GM19372 (cell line): ENCODE data around the gene DPH1.

Source experiments
- ATAC-seq: cut with Tn5 transposase; IDR thresholded peaks from one replicate; pipeline ENCODE4 v1.9.1; 2021; ENCODE audit warnings: mild to moderate bottlenecking, low read depth, moderate library complexity; ENCODE audit not compliant: unreplicated experiment

DPH1 gene

DNA sequence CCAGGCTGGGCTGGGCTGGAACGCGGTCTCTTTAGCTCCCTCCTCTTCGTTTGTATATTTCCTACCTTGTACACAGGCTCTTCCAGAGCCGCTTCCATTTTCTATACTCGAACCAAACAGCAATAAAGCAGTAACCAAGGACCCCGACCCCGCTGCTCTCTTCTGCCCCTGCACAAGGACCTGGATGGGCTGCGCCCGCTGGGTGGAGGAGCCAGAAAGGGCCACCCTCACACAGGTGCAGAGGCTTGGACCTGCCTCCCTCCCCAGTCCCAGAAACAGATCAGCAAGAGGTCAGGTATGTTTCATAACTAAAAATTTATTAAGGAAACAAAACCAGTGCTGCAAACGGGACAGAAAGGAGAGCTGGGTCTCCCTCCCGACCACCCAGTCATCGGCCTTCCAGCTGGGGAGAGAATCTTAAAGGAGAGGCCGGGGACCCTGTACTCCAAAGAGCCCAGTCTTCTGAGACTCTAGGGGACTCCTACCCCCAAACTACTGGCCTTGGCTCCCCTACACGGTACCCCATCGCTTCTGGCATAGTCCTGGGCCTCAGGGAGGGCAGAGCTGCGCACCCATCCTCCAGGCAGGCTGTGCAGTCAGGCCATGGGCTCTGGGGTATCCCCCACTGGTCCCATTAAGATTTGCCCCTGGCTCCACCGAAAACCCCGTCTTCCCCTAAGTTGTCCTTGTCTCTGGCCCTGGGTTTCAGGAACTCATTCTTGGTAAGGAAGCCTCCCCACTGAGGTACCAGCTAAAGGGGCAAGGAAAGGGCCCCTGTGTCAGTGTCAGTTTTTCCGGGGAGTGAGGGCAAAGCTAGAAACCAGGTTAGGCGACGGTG lies 29.8 kb downstream of the DPH1 start:
- no peak for ATAC-seq

DNA sequence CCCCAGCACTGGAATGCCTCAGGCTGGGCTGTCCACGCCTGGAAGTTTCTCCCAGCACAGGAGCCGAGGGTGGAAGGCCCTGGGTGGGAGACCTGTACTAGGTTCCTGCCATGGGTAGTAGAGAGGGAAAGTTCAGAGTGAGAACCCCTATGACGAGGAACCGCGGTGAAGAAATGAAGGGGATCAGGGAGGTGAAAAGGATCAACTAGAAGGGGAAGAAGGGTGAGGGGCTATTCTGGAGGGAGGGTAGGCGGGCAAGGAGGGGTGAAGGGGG lies 30.4 kb downstream of the DPH1 start:
- no peak for ATAC-seq

DNA sequence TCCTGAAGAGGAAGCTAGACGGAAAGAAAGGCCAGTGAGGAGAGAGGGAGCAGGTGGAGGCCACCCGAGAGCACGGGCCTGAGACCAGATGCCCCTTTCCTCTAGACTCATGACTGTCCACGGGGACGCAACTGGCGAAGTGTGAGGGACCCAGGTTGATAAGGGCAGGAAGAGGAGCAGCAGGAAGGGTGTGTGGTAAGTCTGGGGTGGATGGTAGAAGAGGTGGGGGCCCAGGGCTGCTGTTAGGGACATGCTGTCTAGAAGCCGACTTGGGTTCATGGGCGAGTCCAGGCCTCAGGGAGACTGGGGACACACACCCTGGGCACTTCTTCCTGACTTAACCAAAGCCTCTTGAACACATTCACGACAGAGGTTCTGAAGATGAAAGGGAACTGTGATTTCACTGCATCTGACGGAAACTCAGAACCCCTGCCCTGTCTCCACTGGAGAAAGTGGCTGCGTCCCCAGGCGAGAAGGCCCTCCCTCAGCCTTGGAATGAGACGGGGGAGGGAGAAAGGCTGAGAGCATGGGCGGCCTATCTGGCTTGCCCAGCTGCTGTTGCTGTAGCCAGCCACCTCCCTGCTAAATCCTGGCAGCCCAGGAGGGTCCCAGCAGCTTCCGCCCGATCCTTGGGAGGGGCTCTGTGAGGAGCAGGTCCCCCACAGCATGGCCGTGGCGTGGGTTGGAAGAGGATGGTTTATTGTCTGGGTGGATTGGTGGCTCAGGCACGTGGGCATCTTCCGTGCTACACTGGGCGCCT lies 30.9 kb downstream of the DPH1 start:
- ATAC-seq = no peak

DNA sequence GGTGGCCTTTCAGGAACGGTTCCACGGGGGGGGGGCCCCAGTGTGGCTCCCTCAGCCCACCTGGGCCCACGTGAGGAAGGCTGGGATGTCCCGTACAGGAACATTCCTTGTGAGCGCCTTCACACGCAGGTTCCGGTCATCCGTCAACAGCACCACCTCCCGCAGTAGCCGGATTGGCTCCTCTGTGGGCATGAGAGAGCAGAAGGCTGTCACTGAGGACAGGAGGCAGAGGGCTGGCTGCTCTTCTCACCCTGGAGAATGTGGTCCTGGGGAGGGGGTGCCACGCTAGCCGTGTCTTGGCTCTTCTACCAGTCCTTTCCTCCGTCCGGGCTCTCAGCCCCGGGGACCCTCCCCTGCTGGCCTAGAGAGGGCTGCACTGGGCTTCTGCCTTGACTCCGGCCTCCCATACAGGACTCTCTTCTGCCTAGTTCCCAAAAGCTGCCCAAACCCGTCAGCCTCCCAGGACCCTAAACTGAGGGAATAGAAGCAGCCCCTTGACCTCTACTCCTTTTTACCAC lies 31.5 kb downstream of the DPH1 start:
- no peak for ATAC-seq

DNA sequence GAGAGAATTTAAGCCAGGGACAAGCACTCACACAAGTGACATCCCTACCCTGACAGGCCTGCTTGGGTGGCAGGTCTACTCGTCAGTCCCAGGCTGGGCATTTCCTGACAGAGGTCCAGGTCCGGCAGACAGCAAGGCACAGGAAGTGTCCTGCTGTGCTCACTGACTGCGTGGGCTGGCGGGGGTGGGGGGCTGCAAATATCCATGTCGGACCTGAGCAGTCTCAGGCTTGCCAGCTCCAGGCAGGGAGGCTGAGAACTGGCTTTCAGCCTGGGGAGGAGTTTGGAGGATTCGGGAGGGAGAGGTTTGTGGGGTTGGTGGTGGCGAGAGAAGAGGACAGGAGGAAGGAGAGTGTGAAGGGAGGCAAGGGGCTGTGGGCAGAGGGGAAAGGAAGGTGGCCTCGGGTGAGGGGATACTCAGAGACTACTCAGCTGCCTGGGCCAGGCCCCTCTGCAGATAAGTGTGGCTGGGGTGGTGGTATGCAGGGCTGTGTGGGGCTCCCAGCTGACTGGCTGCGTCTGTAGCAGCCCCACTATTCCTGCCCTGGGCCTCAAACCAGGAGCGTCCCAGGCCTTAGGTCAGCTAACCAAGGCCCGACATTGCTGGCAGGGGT lies 32.7 kb downstream of the DPH1 start:
- no peak for ATAC-seq

DNA sequence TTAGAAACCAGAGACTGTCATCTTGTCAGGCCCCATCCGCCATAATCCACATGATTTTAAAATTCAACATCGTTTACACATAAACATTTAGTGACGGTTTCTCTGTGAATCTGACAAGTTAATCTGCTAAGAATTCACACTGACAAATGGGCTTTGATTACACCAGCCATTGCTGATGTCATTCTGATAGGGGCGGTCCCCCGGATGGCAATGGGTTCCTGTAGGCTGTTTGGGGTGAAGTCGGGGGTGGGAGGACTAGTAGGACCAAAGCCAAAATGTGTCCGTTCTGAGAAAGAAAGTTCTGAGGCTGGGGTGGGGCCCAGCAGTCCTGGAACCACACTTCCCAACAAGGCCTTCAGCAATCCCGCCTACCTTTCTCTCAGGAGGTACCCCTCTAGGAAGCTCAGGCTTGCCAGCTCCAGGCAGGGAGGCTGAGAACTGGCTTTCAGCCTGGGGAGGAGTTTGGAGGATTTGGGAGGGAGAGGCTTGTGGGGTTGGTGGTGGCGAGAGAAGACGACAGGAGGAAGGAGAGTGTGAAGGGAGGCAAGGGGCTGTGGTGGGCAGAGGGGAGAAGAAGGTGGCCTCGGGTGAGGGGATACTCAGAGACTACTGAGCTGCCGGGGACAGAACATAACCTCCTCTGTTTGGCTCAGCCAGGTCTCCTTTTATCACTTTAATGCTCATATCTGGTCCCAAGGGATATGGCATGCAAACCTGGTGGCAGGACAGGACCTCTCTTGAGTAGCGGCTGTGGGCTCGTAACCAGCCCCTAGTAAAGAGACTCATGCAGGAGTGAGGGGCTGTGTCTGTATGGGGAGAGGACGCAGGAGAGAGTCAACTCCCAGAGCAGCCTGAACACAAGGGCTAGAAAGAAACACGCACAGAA lies 33.6 kb downstream of the DPH1 start:
- ATAC-seq = no peak

DNA sequence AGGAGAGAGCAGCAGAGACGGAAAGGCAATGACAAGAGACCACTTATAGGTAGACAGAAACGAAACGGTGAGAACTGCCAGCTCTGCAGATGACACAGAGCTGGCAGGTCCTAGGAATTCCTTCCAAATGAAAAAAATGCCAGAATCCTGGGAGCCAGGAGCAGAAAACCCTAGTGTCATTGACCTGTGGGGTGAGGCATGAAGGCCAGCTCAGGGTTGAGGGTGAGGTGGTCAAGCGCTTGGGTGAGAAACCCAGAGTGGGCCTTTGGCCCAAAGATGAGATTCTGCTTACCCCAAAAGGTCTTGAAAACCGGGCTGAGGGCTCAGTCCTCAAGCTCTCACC lies 34.2 kb downstream of the DPH1 start:
- no peak for ATAC-seq

DNA sequence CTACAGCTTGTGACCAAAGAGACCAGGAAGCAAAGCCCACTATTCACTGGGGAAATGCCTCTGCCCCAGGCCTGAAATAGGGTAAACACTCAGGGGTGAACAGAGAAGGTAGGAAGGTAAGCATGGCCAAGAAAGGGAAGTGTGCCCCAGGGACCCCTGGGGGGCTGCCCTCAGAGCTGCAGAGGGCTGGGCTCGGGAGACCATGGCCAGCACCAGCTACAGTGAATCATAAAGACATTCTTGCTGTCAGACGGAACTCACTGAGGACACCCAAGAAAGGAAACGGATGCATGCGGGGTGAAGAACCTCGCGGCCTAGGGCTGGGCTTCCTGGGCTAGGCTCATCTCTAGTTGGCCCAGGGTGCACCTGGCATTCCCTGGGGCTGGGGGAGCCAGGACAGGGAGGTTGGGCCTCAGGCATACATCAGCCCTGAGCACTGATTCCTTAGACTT lies 34.6 kb downstream of the DPH1 start:
- no peak for ATAC-seq

DNA sequence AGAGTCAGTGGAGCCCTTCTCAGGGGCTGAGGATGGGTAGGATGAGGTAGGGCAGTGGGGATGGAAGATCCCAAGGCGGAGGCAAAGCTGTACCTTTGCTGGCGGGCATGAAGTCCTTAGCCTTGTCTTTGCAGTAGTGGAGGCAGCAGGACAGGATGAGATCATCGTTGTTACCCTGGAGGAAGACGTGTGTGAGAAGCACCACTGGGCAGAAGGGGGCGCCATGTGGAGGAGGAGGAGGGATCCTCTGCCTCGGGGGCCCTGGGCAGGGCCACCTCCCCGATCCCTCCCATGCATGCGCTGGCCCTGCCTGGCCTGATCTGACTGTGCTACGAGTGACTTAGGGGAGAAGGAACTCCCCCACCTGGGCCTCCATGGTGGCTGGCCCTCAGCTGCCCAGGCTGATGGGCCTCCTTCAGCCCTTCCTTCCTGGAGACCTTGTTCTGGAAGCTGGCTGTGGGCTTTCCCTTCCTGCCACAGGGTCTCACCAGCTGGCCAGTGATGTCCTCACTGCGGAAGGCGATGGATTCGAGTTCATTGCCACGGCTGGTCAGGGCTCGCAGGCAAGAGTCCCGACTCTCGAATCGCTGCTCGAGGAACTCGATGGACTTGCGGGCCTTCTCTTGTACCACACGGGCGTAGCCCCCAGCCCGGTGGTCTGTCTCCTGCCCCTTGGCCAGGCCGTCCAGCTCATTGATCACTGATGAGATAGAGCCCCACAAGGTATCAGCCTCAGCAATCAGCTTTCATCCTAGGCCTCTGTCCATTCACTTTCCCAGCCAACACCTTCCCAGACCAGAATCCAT lies 35.2 kb downstream of the DPH1 start:
- no peak for ATAC-seq

DNA sequence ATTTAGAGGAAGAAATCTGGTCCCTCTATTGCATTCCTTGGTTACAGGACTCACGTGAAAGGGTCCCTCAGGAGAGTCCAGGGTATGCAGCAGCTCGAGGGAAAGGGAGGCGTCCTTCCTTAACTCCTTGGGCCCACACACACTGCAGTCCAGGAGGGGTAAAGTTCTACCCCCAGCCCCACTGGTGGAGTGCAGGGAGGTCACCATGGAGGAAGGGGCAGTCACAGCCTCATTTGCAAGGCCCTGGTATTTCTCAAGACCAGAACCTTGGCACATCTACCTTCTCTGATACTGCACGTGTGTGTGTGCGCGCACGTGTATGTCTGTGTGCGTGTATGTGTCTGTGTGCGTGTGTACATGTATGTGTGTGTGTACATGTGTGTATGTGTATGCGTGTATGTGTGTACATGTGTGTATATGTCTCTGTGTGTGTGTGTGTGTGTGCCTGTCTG lies 36.0 kb downstream of the DPH1 start:
- ATAC-seq = no peak

DNA sequence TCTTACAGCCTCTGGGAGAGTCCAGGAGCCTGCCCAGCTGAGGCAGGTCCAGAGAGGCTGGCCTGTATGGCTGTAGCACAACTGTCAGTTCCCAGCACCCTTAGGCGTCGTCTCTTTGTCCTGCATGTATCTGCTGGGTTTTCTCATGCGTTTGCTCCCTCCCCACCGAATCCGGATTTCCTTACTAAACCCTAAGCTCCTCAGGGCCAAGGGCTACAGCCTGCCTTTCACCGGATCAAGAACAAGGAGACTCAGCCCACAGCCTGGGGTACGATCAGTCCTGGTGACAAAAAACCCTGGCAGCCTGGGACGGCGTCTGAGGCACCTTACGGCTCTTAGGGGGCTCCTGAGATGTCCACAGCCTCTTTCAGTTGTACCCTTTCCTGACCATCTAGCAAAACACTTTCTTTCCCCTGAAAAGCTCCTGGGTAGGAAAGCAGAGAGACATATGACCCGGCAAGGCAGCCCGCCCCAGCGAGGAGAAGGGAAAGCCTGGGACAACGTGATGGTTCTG lies 37.2 kb downstream of the DPH1 start:
- ATAC-seq = no peak

DNA sequence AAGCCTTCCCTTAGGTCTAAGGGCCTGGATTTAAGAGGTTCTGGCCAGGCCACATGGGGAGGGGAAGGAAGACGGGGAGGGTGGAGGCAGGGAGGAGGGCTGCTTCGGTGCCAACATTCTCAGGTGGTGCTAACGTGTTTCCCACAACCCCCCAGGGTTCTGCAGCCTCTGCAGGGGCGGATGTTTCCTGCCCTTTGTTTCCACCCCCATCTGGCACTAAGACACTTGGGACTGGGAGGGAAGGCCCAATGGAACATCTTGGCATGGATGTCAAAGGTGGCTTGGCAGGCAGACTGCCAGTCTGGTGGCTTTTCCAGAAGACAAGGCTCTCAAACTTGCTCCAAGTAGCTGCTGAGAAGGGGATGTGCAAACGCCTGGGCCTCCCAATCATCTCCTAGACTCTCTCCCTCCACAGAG lies 37.7 kb downstream of the DPH1 start:
- ATAC-seq = no peak

DNA sequence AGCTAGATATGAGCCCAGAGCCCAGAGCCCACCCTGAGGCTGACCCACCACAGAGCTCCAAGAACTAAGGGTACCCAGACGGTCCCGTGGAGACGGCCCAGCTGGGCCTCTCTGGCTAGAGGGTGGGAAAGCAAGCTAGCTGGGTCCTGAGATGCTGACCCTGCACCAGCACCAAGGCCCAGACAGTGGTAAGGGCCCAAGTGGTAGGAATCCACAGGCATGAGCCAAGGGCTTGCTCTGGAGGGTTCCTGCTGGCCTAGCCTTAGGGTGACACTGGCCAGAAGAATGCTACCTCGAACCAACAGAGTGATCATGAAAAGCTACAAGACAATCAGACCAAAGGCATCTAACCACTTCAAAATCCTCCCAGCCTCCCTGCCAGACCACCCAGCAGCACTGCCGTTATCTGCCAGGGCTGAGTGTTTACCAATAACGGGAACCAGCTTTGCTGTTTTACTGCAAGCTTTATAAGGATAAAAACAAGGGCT lies 38.1 kb downstream of the DPH1 start:
- ATAC-seq = no peak

DNA sequence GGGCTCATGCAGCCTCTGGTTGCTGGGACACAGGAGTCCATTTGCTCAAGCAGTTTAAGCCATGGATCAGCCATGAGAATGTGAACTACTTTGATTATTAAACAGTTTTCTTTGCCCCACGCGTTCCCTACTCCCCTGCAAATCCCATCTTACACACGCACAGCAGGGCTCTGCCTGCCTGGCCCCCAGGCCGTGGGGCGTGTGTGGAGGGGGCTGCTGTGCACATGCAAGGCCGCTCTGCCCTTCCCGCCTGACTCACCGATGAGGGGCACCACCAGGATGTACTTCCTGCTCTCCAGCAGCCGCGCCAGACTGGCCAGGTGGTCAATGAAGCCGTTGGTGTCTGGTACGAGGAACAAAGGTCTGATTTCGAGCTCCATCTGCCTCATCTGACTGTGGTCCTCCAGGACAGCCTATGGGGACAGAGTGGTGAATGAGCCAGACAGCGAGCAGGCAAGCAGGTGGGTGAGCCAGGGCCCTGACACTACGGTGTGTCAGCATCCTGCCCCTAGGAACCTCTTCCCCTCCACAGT lies 38.6 kb downstream of the DPH1 start:
- ATAC-seq = no peak

DNA sequence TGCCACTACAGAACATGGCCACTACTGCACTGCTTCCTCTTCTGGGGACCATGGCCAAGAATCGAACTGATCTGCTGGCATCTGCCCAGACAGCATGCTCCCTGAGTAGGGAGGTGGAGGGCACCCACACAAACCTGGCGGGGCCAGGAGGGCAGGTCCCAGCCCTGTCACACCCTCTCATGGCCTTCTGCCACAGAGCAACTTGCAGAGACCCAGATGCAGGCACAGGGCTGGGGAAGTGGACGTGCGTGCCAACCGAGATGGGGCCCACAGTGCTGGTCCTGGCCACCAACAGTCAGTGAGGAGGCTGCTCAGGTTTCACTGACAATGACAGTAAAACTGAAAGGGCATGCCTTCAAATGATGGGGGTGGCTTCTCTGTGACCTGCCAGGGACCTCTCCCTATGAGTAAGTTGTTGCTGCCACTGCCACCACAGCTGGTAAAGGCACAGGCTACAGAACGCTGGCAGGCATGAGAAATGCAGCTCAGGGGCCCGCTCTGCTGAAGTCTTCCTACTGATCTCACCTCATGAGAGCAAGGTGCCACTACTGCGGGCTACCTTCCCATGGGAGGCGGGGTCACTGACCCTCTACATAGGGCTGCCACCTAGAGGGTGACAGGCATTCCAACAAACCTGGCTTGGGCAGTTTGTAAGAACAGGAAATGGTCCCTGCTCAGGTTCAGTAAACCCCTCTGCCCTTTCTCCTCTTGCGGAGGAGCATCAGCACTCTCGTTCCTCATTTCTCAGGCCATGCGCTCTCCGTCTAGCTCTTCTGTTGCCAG lies 40.5 kb downstream of the DPH1 start:
- ATAC-seq = no peak

DNA sequence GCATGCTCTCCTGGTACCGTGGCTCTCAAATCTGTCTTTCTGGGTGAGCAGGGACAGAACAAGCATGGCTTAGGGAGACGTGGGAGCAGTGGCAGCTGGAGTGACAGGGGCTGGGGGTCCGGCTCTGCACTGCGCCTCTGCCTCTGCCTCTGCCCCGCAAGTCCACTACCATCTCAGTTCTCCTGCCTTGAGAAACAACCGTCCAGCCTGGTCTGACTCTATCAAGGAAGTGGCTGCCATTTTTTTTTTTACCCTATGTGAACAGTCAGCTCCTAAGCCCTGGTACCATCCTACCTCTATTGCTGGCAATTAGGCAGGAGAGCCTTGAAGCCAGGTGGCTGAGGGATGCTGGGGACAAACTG lies 41.1 kb downstream of the DPH1 start:
- ATAC-seq = no peak

DNA sequence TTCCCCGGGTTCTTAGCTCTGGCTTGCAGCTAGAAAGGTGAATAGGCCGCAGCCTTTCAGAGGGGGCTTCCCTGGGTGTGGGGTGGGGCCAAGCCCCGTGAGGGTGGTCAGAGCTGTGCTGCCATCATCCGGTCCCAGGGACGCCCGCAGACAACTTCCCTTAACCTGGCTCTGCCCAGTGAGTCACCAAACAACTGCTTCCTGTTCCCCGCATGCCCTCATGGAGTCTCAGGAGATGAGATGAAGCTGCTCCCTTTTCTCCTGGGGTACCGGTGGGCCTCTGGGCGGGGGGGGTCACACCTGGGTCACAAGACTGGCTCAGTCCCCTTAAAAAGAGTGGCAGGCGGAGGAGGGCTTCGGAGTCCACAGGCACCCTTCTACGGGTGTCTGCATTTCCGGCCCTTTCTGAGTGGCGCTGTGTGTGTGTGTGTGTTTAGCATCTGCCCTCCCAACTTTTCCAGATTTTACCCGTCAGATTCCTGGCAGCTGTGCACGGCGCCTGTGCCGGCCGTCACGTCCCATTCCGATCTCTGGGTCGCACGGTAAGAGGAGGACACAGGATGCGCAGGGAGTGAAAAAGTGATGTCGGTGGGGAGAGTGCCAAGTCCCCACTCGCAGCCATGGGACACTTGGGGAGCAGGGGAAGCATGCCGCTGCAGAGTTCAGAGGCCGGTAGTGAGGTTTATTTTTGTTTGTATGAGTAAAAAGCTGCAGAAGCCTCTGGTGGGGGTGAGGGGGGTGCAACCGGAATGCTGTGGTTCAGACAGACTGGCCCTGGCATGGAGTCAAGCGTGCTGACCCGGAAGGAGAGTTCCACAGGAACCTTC lies 41.7 kb downstream of the DPH1 start:
- no peak for ATAC-seq

DNA sequence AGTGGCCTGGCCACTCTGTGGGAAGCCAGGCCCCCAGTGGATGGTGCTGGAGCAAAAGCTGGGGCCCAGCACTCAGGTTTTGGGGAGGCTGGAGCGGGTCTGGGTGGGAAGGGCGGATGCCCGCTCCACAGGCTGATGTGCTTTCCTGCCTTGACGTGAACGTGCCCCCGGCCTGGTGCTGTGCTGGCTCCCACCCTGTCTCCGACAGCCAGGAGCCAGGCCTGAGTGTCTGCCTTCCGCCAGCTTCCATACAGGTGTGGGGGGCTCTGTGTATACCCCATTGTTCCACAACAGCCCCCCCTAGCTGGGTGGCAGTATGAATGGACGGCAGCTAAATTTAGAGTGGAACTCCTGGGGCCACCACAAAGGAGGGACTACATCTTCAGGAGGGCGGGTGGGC lies 45.0 kb downstream of the DPH1 start:
- no peak for ATAC-seq
